HG03442 (cell line): ENCODE results near the gene NXPH3.

Experiments used
- ATAC-seq: cut with Tn5 transposase; IDR thresholded peaks from one replicate; pipeline ENCODE4 v1.9.1; 2021; ENCODE audit warnings: mild to moderate bottlenecking, moderate library complexity; ENCODE audit not compliant: unreplicated experiment

Gene NXPH3

GRCh38 chr17:49618028-49618611 is 42.4 kb downstream of the NXPH3 start:
- ATAC-seq, result no peak

- no peak for ATAC-seq
These were observed 45.7 kb downstream of the NXPH3 start for GRCh38 chr17:49621420-49621819.

- ATAC-seq, result no peak
These were observed 46.4 kb downstream of the NXPH3 start for GRCh38 chr17:49621946-49622529.

- no peak for ATAC-seq
These were observed 49.2 kb downstream of the NXPH3 start for GRCh38 chr17:49624896-49625295.

GRCh38 chr17:49629447-49629846 is 53.8 kb downstream of the NXPH3 start:
- no peak for ATAC-seq

GRCh38 chr17:49630113-49630900 is 54.6 kb downstream of the NXPH3 start:
- ATAC-seq, result no peak

GRCh38 chr17:49631496-49631895 is 55.8 kb downstream of the NXPH3 start:
- ATAC-seq, result no peak
